ENCODE measurements around the gene ROR2.
"Not testable (repeated sequence)": the region's sequence is repeated elsewhere in the genome, so short reads cannot be mapped to it uniquely, and the experiment has no call there.

The ROR2 gene

GRCh38 chr9:91949946-91950664 is at the start of gene ROR2:
ROR2 (minus strand) TSS chr9:91950228.
- DNase-seq = no peak

- no peak for DNase-seq
Observed at GRCh38 chr9:91995000-91995655, 45.1 kb upstream of the ROR2 start.

GRCh38 chr9:91994422-91994821 is 44.4 kb upstream of the ROR2 start:
- no peak for DNase-seq

GRCh38 chr9:91992461-91993041 is 42.5 kb upstream of the ROR2 start:
- DNase-seq = no peak

- no peak for DNase-seq
Observed at GRCh38 chr9:91991721-91992341, 41.8 kb upstream of the ROR2 start.

- no peak for DNase-seq
Observed at GRCh38 chr9:91986248-91986647, 36.2 kb upstream of the ROR2 start.

- DNase-seq = no peak
Observed at GRCh38 chr9:91985692-91986091, 35.7 kb upstream of the ROR2 start.

GRCh38 chr9:91978740-91979414 is 28.8 kb upstream of the ROR2 start:
- DNase-seq = no peak

- DNase-seq = not testable (repeated sequence)
Observed at GRCh38 chr9:91975254-91975653, 25.2 kb upstream of the ROR2 start.

- no peak for DNase-seq
Observed at GRCh38 chr9:91972711-91973110, 22.7 kb upstream of the ROR2 start.

GRCh38 chr9:91972076-91972626 is 22.1 kb upstream of the ROR2 start:
- no peak for DNase-seq

- no peak for DNase-seq
Observed at GRCh38 chr9:91967259-91967658, 17.2 kb upstream of the ROR2 start.

GRCh38 chr9:91966503-91966902 is 16.5 kb upstream of the ROR2 start:
- no peak for DNase-seq

GRCh38 chr9:91963711-91964240 is 13.7 kb upstream of the ROR2 start:
- no peak for DNase-seq

- no peak for DNase-seq
Observed at GRCh38 chr9:91960367-91960766, 10.3 kb upstream of the ROR2 start.

- DNase-seq = no peak
Observed at GRCh38 chr9:91958174-91958573, 8.1 kb upstream of the ROR2 start.

GRCh38 chr9:91954841-91955471 is 4.9 kb upstream of the ROR2 start:
- no peak for DNase-seq

- DNase-seq = no peak
Observed at GRCh38 chr9:91953718-91954117, 3.7 kb upstream of the ROR2 start.

- no peak for DNase-seq
Observed at GRCh38 chr9:91951944-91952520, 2.0 kb upstream of the ROR2 start.

- DNase-seq = no peak
Observed at GRCh38 chr9:91949392-91949945, 559 bp downstream of the ROR2 start.
